Nephron progenitor cell (in vitro differentiated cells): Measurements from ENCODE around the gene RB1.
A peak's percentile ranks its signal among the peaks of the same experiment; 100 is the strongest.

ENCODE experiments used
- DNase-seq: peaks from one replicate; pipeline ENCODE4 v3.0.0; 2021
- H3K27ac Mint-ChIP-seq: 2 replicates; pipeline ENCODE4 v1.8.0; 2021; ENCODE audit warnings: mild to moderate bottlenecking, moderate library complexity, mixed read lengths
- H3K27me3 Mint-ChIP-seq: 2 replicates; pipeline ENCODE4 v1.8.0; 2021; ENCODE audit warnings: mild to moderate bottlenecking, low read depth, mixed read lengths; ENCODE audit not compliant: poor library complexity
- H3K36me3 Mint-ChIP-seq: 2 replicates; pipeline ENCODE4 v1.8.0; 2021; ENCODE audit warnings: low read depth, mixed read lengths
- H3K4me1 Mint-ChIP-seq: 2 replicates; pipeline ENCODE4 v1.8.0; 2021; ENCODE audit warnings: mixed read lengths
- H3K4me3 Mint-ChIP-seq: 2 replicates; pipeline ENCODE4 v1.8.0; 2021; ENCODE audit warnings: mild to moderate bottlenecking, moderate library complexity, mixed read lengths
- H3K9me3 Mint-ChIP-seq: 2 replicates; pipeline ENCODE4 v1.8.0; 2021; ENCODE audit warnings: mild to moderate bottlenecking, moderate library complexity, mixed read lengths
- CTCF ChIP-seq: fragments of 200-600 bp; sonication (generic); IDR thresholded peaks from 2 replicates; pipeline ENCODE4 v1.5.0; 2021; ENCODE audit warnings: antibody characterized with exemption

The RB1 gene

DNA sequence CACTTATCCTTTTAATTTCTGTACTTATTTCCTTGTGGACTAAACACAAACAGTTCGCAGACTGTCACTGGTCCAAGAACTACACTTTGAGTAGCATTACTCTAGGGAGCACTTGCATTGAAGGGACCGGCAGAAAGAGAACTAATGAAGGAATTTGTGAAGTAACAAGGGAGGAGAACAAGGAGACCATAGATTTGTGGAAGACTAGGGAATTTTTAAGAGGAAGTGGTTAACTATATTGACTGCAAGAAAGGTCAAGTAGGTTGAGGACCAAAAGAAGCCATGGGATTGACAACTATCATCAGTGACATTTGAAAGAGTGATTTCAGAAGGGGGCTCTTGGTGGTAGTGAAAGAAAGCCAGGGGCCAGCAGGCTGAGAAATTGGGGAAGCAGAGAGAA is 4.0 kb upstream of the RB1 start:
- Mint-ChIP-seq H3K27ac (no peak overlapping the region), H3K36me3 (peaks cover 4% of the 10 kb centered on the region), H3K9me3 (no peaks in the 10 kb centered on the region), H3K4me3 (no peak overlapping the region), H3K27me3 (peaks cover 7% of the 10 kb centered on the region), H3K4me1 (peaks cover 17% of the 10 kb centered on the region)
- TF ChIP-seq CTCF = no peak
- DNase-seq = no peak

GRCh38 chr13:48302871-48303358 is 636 bp upstream of the RB1 start:
- peak overlapping the region; percentile 90 for H3K4me3 Mint-ChIP-seq
- H3K27me3 Mint-ChIP-seq = peaks cover 3% of the 10 kb centered on the region
- no peak for TF ChIP-seq CTCF
- H3K27ac Mint-ChIP-seq = peak overlapping the region; percentile 97
- no peaks in the 10 kb centered on the region for H3K9me3 Mint-ChIP-seq
- H3K36me3 Mint-ChIP-seq = peaks cover 12% of the 10 kb centered on the region
- no peak for DNase-seq
- peaks cover 23% of the 10 kb centered on the region for H3K4me1 Mint-ChIP-seq

DNA sequence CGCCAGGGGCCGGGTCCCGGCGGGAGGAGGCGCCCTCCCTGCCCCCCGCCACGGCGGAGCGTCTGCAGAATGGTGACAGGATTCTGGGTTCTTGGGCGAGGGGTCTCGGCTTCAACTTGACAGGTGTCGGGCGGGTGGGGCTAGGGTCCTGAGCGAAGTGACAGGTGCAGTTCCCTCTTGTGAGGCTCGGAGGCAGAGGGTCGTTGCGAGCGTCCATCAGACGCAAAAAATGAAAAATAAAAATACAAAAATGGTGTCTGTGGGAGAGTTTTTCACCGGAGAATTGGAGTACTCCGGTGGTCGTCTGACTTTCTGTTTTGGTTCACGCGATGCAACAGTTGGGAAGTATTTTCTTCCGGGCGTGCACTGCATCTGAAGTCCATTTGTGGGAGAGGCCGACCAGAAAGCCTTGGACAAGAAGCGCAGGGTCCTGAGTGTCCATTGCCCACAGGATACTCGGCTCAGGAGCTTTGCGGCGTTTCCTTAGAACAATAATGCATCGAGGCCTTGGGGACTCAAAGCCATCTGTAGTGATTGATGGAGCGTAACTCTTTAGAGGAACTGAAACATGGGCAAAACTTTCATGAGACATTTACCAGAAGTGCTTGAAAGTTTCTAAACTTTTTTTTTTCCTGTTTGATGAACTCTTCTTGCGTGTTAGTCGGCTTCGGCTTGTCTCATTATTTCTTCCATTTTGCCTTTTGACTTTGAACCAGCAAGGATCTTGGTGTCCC is 759 bp downstream of the RB1 start:
- peaks cover 3% of the 10 kb centered on the region for H3K27me3 Mint-ChIP-seq
- peak overlapping the region; percentile 90 for H3K4me3 Mint-ChIP-seq
- peaks cover 15% of the 10 kb centered on the region for H3K36me3 Mint-ChIP-seq
- DNase-seq = peak; percentile 31
- no peak for TF ChIP-seq CTCF
- peaks cover 23% of the 10 kb centered on the region for H3K4me1 Mint-ChIP-seq
- no peaks in the 10 kb centered on the region for H3K9me3 Mint-ChIP-seq
- H3K27ac Mint-ChIP-seq = peak overlapping the region; percentile 99

DNA sequence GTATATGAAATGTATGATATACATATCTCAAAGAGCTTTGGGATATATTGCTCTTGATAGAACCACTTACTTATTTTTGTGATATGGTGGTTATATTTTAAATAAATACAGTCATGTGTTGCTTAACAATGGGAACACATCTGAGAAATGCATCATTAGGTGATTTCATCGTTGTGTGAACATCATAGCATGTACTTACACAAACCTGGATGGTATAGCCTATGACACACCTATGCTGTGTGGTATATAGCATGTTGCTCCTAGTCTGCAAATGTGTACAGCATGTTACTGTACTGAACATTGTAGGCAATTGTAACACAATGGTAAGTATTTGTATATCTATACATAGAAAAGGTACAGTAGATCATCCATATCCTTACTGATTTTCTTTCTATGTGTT is 7.7 kb downstream of the RB1 start:
- TF ChIP-seq CTCF = no peak
- Mint-ChIP-seq H3K27me3 (no peaks in the 10 kb centered on the region), H3K27ac (no peak overlapping the region), H3K4me1 (no peaks in the 10 kb centered on the region), H3K4me3 (no peak overlapping the region), H3K9me3 (peaks cover 25% of the 10 kb centered on the region), H3K36me3 (peaks cover 49% of the 10 kb centered on the region)
- no peak for DNase-seq

- TF ChIP-seq CTCF = no peak
- H3K4me3 Mint-ChIP-seq = no peak overlapping the region
- H3K27me3 Mint-ChIP-seq = no peaks in the 10 kb centered on the region
- no peak for DNase-seq
- no peak overlapping the region for H3K27ac Mint-ChIP-seq
- no peaks in the 10 kb centered on the region for H3K4me1 Mint-ChIP-seq
- H3K9me3 Mint-ChIP-seq = peaks cover 62% of the 10 kb centered on the region
- peaks cover 82% of the 10 kb centered on the region for H3K36me3 Mint-ChIP-seq
Measured at GRCh38 chr13:48315969-48316650, 12.6 kb downstream of the RB1 start.
